Keratinocyte (primary cell): Measurements from ENCODE around the gene RFXANK. TPM values are rescaled to one million over a fixed set of nuclear protein-coding genes. Genes with fewer than 3 reads are reported as not detected.
"Not testable (repeated sequence)": the region's sequence is repeated elsewhere in the genome, so short reads cannot be mapped to it uniquely, and the experiment has no call there.

Experiments used
- DNase-seq: peaks from one replicate; pipeline ENCODE4 v3.0.0-alpha.2; 2011; ENCODE audit warnings: low read depth, missing footprints, low spot score
- FAIRE-seq: peaks from 2 replicates; lab custom pipeline; 2011; peaks lifted over from hg19 to GRCh38; lab: Jason Lieb, UNC
- H2AFZ ChIP-seq: 2 replicates; pipeline ENCODE4 v1.6.0; 2012; ENCODE audit warnings: low read length, control low read depth, inconsistent platforms; ENCODE audit not compliant: control insufficient read depth
- H3K27ac ChIP-seq: 2 replicates; pipeline ENCODE4 v1.5.1; 2011; ENCODE audit warnings: low read length; ENCODE audit not compliant: control insufficient read depth, insufficient read depth
- H3K27me3 ChIP-seq: 3 replicates; pipeline ENCODE4 v1.6.0; 2011; ENCODE audit warnings: low read length; ENCODE audit not compliant: control insufficient read depth, insufficient read depth; ENCODE audit errors: extremely low read depth
- H3K36me3 ChIP-seq, 2 experiments: 2 replicates in 1 of 2; 3 replicates in 1 of 2; pipeline ENCODE4 v1.5.1; 2011; ENCODE audit warnings: low read length in 2 of 2, mild to moderate bottlenecking in 1 of 2; ENCODE audit not compliant: control insufficient read depth in 2 of 2, insufficient read depth in 2 of 2; ENCODE audit errors: extremely low read depth in 1 of 2
- H3K4me1 ChIP-seq: 3 replicates; pipeline ENCODE4 v1.5.1; 2011; ENCODE audit warnings: low read length; ENCODE audit not compliant: control insufficient read depth, insufficient read depth; ENCODE audit errors: extremely low read depth
- H3K4me2 ChIP-seq: 3 replicates; pipeline ENCODE4 v1.6.0; 2011; ENCODE audit warnings: low read depth, low read length; ENCODE audit not compliant: control insufficient read depth, insufficient read depth; ENCODE audit errors: extremely low read depth
- H3K4me3 ChIP-seq, 3 experiments: fragments of 200-600 bp in 1 of 3; sonication (generic) in 1 of 3; 2 replicates in 2 of 3; 3 replicates in 1 of 3; pipeline ENCODE4 v1.5.1; 2011 to 2016; ENCODE audit warnings: low read length in 3 of 3, mild to moderate bottlenecking in 3 of 3, control low read depth in 2 of 3, inconsistent platforms in 1 of 3, low read depth in 1 of 3, mixed read lengths in 1 of 3, mixed run types in 1 of 3, moderate library complexity in 1 of 3; ENCODE audit not compliant: control insufficient read depth in 2 of 3, insufficient read depth in 2 of 3; ENCODE audit errors: extremely low read depth in 1 of 3
- H3K79me2 ChIP-seq: 2 replicates; pipeline ENCODE4 v1.6.0; 2012; ENCODE audit warnings: low read length; ENCODE audit not compliant: control insufficient read depth, insufficient read depth
- H3K9ac ChIP-seq: 3 replicates; pipeline ENCODE4 v1.6.0; 2011; ENCODE audit warnings: low read length; ENCODE audit not compliant: control insufficient read depth, insufficient read depth; ENCODE audit errors: extremely low read depth
- H3K9me1 ChIP-seq: 3 replicates; pipeline ENCODE4 v1.6.0; 2011; ENCODE audit warnings: low read length; ENCODE audit not compliant: control insufficient read depth, insufficient read depth; ENCODE audit errors: extremely low read depth
- H3K9me3 ChIP-seq: 2 replicates; pipeline ENCODE4 v1.5.1; 2012; ENCODE audit warnings: low read depth, low read length; ENCODE audit not compliant: control insufficient read depth
- H4K20me1 ChIP-seq: 3 replicates; pipeline ENCODE4 v1.6.0; 2011; ENCODE audit warnings: low read length; ENCODE audit not compliant: control insufficient read depth, insufficient read depth; ENCODE audit errors: extremely low read depth
- EZH2 ChIP-seq: IDR thresholded peaks from one replicate; pipeline ENCODE4 v1.6.1; 2012; ENCODE audit warnings: inconsistent platforms, mild to moderate bottlenecking, low read length, moderate library complexity
- dilution Hi-C: fragments of 300-500 bp; cut with MboI; formaldehyde crosslinking; loops from one replicate; pipeline ENCODE4 v1.7.0; 2020; ENCODE audit warnings: low sequenced_read_pairs; ENCODE audit not compliant: extremely low pct_ligation_motif_present
- polyA plus RNA-seq, 5 experiments: library from polyadenylated mRNA; depleted of rRNA in 3 of 5; stranded (reverse) in 3 of 5; stranded (forward) in 1 of 5; unstranded in 1 of 5; fragments of >200 nt; gene quantifications; 1 replicate in 1 of 5; 2 replicates in 3 of 5; 3 replicates in 1 of 5; pipeline versions ENCODE4 v1.2.1 to v1.2.3, GENCODE V29; 2011 to 2012; ENCODE audit warnings: missing spikeins in 2 of 5, low read depth in 1 of 5, low replicate concordance in 1 of 5
- TF ChIP-seq, protein P1 (sequence below), 3 experiments: IDR thresholded peaks in 1 of 3; conservative IDR thresholded peaks in 1 of 3; optimal IDR thresholded peaks in 1 of 3; 2 replicates in 2 of 3; 3 replicates in 1 of 3; pipeline versions ENCODE3 to v1.5.1; 2011; ENCODE audit warnings: low read length in 3 of 3, mild to moderate bottlenecking in 3 of 3, moderate library complexity in 2 of 3, control low read depth in 1 of 3, inconsistent platforms in 1 of 3; ENCODE audit not compliant: insufficient read depth in 2 of 3; ENCODE audit errors: extremely low read depth in 1 of 3

Gene RFXANK
- polyA plus RNA-seq, 1 donor (not counting 4 experiments of a cell fraction or from before 2014, with no cell fraction given): 49.0 TPM

DNA sequence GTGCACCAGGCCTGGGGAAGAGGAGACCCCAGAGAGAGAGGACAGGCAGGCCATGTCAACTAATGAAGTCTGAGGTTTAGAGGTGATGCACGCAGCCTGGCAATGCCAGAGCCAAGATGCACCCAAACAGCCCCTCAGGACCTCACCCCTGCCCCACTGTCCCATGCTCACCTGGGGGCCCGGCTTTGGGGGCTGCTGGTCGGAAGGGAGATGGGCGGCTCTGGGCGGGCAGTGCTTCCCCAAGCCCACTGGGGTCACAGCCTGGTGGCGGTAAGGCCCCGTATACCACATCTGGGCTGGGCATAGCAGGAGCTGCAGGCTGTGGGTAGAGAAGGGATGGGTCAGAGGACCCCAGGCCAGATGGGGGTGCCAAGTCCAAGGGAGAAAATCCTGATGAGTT lies 45.2 kb upstream of the RFXANK start:
- peaks cover 0 to 3% of the 10 kb centered on the region in 2 experiments for H3K36me3 ChIP-seq
- H3K79me2 ChIP-seq: no peaks in the 10 kb centered on the region
- no peak for TF ChIP-seq EZH2
- TF ChIP-seq, protein P1, sequence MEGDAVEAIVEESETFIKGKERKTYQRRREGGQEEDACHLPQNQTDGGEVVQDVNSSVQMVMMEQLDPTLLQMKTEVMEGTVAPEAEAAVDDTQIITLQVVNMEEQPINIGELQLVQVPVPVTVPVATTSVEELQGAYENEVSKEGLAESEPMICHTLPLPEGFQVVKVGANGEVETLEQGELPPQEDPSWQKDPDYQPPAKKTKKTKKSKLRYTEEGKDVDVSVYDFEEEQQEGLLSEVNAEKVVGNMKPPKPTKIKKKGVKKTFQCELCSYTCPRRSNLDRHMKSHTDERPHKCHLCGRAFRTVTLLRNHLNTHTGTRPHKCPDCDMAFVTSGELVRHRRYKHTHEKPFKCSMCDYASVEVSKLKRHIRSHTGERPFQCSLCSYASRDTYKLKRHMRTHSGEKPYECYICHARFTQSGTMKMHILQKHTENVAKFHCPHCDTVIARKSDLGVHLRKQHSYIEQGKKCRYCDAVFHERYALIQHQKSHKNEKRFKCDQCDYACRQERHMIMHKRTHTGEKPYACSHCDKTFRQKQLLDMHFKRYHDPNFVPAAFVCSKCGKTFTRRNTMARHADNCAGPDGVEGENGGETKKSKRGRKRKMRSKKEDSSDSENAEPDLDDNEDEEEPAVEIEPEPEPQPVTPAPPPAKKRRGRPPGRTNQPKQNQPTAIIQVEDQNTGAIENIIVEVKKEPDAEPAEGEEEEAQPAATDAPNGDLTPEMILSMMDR (optimal IDR thresholded peaks at IDR 0.05 in 1 of 3, IDR thresholded peaks at IDR 0.05 in 1 of 3, conservative IDR thresholded peaks at IDR 0.05 in 1 of 3; ENCODE audit: extremely low read depth in 1 of 3, insufficient read depth in 2 of 3, low read length in 3 of 3): no peak
- DNase-seq (no peak), FAIRE-seq (no peak)
- dilution Hi-C loops: no loop called here
- H3K9ac ChIP-seq: no peak overlapping the region
- no peak overlapping the region for H3K27ac ChIP-seq
- H3K9me1 ChIP-seq: no peaks in the 10 kb centered on the region
- H2AFZ ChIP-seq: no peak overlapping the region
- no peaks in the 10 kb centered on the region for H3K27me3 ChIP-seq
- H3K4me2 ChIP-seq: no peak overlapping the region
- no peaks in the 10 kb centered on the region for H3K9me3 ChIP-seq
- no peaks in the 10 kb centered on the region for H3K4me1 ChIP-seq
- H3K4me3 ChIP-seq: no peak overlapping the region
- no peaks in the 10 kb centered on the region for H4K20me1 ChIP-seq

DNA sequence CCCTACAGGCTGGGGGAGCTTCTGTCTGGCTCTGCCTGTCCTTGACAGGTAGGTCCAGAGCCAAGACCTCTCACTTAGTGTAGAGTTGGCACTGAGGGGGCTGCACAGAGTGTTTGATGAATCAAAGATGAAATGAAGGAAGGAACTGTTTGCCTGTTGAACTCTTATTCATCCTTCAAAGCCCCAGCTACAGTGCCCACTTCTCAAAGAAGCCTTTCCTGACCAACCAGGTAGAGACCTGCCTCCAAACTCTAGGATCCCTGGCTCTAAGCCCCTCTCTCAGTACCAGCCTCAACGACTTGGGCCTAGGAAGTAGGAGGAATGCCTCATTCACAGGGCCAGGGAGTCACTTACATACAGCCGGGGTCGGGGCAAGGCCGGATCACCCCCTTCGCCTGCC lies 44.7 kb upstream of the RFXANK start:
- Histone ChIP-seq H3K36me3 (peaks cover 0 to 3% of the 10 kb centered on the region in 2 experiments), H3K27me3 (no peaks in the 10 kb centered on the region), H3K4me2 (no peak overlapping the region), H3K4me1 (no peaks in the 10 kb centered on the region), H3K9me1 (no peaks in the 10 kb centered on the region), H3K4me3 (no peak overlapping the region), H4K20me1 (no peaks in the 10 kb centered on the region), H3K79me2 (no peaks in the 10 kb centered on the region), H3K27ac (no peak overlapping the region), H3K9me3 (no peaks in the 10 kb centered on the region), H2AFZ (no peak overlapping the region), H3K9ac (no peak overlapping the region)
- FAIRE-seq (no peak), DNase-seq (no peak)
- TF ChIP-seq, protein P1 (optimal IDR thresholded peaks at IDR 0.05 in 1 of 3, IDR thresholded peaks at IDR 0.05 in 1 of 3, conservative IDR thresholded peaks at IDR 0.05 in 1 of 3; ENCODE audit: extremely low read depth in 1 of 3, insufficient read depth in 2 of 3, low read length in 3 of 3): no peak
- TF ChIP-seq EZH2: no peak
- dilution Hi-C loops: no loop called here

DNA sequence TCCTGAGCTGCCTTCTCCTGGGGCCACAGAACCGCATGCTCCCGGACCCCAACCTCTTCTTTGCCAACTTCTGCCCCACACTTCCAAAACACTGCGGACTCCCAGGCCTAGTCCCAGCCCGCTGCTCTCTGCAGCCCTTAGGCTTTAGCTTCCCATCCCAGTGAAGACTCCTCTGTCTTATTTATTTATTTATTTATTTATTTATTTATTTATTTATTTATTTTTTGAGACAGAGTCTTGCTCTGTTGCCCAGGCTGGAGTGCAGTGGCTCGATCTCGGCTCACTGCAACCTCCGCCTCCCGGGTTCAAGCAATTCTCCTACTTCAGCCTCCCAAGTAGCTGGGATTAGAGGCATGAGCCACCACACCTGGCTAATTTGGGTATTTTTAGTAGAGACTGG lies 43.6 kb upstream of the RFXANK start:
- H3K9ac ChIP-seq, H3K4me2 ChIP-seq, H3K9me3 ChIP-seq, H3K27ac ChIP-seq, H3K27me3 ChIP-seq, H3K4me3 ChIP-seq, DNase-seq, H3K9me1 ChIP-seq, dilution Hi-C loops, H2AFZ ChIP-seq, FAIRE-seq, H3K36me3 ChIP-seq, H4K20me1 ChIP-seq, H3K4me1 ChIP-seq, H3K79me2 ChIP-seq: not testable (repeated sequence)
